Upper lobe of right lung (tissue), 1 donor: Measurements from ENCODE around the gene ZNG1A. TPM values are rescaled to one million over a fixed set of nuclear protein-coding genes. Genes with fewer than 3 reads are reported as not detected.
"Not testable (repeated sequence)": the region's sequence is repeated elsewhere in the genome, so short reads cannot be mapped to it uniquely, and the experiment has no call there.

Experiments used
- ATAC-seq: fragments of 200-7000 bp; cut with Tn5 transposase; one replicate; pipeline ENCODE4 v1.9.1; 2020; ENCODE audit warnings: mild to moderate bottlenecking, moderate library complexity
- DNase-seq: peaks from one replicate; pipeline ENCODE4 v3.0.0-alpha.2; 2020
- H3K27ac ChIP-seq: fragments of 200-600 bp; one replicate; pipeline ENCODE4 v1.8.0; 2022
- H3K27me3 ChIP-seq: fragments of 200-600 bp; one replicate; pipeline ENCODE4 v1.8.0; 2022; ENCODE audit warnings: mild to moderate bottlenecking
- H3K36me3 ChIP-seq: fragments of 200-600 bp; one replicate; pipeline ENCODE4 v1.8.0; 2022
- H3K4me1 ChIP-seq: fragments of 200-600 bp; one replicate; pipeline ENCODE4 v1.8.0; 2022
- H3K4me3 ChIP-seq: fragments of 200-600 bp; one replicate; pipeline ENCODE4 v1.8.0; 2022; ENCODE audit warnings: mild to moderate bottlenecking
- H3K9me3 ChIP-seq: fragments of 200-600 bp; one replicate; pipeline ENCODE4 v1.8.0; 2022
- intact Hi-C: fragments of 100-400 bp; cut with DNase I; formaldehyde crosslinking; loops from one replicate; pipeline ENCODE4 v1.11.0; 2022
- total RNA-seq: library from RNA; stranded (reverse); fragmentation: NEBNext Ultra II Directional; extraction: Animal tissue kit (Norgen Biotek cat#: 25700); gene quantifications from one replicate; pipeline ENCODE4 v1.2.1, GENCODE V29; 2021
- TF ChIP-seq, protein P1 (sequence below): fragments of 200-600 bp; IDR thresholded peaks from one replicate; pipeline ENCODE4 v1.8.0; 2022; ENCODE audit warnings: antibody characterized with exemption
- donor health status: DM: no; HTN: yes; CAD: no; lungs with severe emphysema.

The ZNG1A gene
- total RNA-seq, 1 donor from 2014 or later, result 24.7 TPM

DNA sequence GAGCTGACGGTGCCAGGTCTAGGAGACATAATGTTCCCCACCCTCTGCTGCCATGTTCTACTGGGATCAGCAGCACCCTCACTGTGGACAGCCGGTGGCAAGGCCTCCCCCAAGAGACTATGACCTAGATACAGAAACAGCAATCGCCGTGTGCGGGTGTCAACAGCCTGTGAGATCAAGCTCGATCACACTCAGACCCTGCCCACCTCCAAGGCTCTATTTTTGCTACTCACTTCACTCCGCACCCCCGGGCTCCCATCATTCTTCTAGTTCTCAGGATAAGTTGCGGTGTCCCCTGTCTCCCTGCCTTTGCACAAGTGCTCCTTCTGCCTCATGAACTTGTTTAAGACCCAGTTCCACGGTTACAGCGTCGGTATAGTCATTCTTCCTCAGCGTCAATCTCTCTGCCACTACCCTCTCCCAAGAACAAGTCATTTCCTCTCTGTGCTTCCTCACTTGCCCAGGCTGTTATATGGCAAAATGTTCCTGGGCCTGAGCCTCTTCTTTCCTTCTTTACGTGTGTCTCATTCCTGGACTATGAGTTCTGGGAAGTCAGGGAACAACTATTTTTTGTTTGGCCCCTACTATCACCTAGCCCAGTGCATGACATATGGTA lies 30.4 kb upstream of the ZNG1A start:
- ATAC-seq (peak; percentile 50), DNase-seq (no peak)
- Histone ChIP-seq H3K4me1 (peaks cover 15% of the 10 kb centered on the region), H3K27ac (no peak overlapping the region), H3K9me3 (no peaks in the 10 kb centered on the region), H3K4me3 (no peak overlapping the region), H3K36me3 (no peaks in the 10 kb centered on the region), H3K27me3 (no peaks in the 10 kb centered on the region)
- intact Hi-C loops, result no loop called here
- TF ChIP-seq, protein P1, sequence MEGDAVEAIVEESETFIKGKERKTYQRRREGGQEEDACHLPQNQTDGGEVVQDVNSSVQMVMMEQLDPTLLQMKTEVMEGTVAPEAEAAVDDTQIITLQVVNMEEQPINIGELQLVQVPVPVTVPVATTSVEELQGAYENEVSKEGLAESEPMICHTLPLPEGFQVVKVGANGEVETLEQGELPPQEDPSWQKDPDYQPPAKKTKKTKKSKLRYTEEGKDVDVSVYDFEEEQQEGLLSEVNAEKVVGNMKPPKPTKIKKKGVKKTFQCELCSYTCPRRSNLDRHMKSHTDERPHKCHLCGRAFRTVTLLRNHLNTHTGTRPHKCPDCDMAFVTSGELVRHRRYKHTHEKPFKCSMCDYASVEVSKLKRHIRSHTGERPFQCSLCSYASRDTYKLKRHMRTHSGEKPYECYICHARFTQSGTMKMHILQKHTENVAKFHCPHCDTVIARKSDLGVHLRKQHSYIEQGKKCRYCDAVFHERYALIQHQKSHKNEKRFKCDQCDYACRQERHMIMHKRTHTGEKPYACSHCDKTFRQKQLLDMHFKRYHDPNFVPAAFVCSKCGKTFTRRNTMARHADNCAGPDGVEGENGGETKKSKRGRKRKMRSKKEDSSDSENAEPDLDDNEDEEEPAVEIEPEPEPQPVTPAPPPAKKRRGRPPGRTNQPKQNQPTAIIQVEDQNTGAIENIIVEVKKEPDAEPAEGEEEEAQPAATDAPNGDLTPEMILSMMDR, result no peak

DNA sequence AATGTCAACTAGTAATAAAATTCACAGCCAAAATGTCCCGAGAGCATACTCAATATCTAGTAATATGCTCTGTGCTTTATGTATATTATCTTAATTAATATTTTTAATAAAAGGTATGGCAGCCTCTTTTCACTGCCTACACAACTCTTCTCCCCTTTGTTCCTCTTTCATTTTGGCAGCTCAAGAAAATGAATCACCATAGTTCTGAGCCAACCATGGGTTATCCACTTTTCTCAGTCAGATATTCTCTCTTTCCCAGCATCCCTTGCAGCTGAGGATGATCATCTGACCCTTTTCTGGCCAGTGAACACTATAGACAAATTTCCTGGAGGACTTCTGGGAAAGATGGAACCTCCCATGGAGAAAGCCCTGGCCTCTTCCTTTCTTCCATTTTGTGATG lies 27.6 kb upstream of the ZNG1A start:
- no peaks in the 10 kb centered on the region for H3K9me3 ChIP-seq
- TF ChIP-seq, protein P1, result no peak
- peaks cover 4% of the 10 kb centered on the region for H3K4me1 ChIP-seq
- no peaks in the 10 kb centered on the region for H3K27me3 ChIP-seq
- ATAC-seq (no peak), DNase-seq (no peak)
- no peak overlapping the region for H3K27ac ChIP-seq
- no peaks in the 10 kb centered on the region for H3K36me3 ChIP-seq
- intact Hi-C loops, result no loop called here
- no peak overlapping the region for H3K4me3 ChIP-seq

DNA sequence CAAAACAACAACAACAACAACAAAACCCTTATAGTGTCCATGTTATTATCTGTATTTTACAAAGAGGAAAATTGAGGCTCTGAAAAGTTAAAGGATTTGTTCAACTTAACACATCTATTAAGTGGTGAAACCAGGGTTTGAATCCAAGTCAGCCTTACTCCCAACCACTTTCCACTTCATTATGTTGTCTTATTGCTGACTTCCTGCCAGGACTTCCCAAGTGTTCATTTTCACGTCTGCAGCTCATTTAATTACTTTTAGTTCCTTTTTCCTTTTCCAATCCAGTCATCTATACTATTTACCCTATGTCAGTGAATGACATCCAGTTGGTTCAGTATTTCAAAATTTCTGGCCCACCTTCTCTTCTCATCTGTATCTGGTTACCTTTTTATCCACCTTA lies 20.7 kb upstream of the ZNG1A start:
- H3K9me3 ChIP-seq, H3K4me1 ChIP-seq, intact Hi-C loops, H3K27ac ChIP-seq, H3K4me3 ChIP-seq, H3K36me3 ChIP-seq, ATAC-seq, H3K27me3 ChIP-seq, DNase-seq: not testable (repeated sequence)

DNA sequence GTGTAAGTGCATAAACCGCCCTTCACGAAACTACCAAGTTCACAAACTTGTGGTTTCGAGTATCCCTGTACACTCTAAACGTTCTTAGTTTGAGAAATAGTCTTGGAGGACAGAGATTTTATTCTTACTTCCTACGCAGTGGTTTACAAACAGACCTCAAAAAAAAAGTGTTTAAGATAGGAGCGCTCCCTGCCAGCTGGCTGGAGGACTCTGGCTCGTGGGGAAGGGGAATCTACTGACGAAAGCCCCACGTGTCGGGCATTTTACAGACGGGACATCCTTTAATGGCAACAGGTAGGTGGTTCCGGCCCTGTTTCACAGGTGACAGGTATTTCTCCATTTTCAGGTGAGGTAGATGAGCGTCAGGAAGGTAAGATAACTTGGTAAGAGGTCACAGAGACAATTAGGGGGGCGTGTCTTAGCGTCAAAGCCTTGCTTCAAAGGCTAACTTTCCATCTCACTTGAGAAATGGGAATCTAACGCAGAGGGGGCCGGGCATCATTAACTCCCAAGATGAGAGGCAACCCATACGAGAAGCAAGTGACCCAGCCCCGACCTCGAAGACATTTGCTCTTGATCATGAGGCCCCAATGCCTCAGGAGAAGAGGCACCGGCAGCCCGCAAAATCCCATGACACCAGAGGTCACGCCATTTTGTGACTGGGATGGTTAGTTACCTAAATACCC lies 573 bp downstream of the ZNG1A start:
- H3K4me1 ChIP-seq, DNase-seq, H3K36me3 ChIP-seq, H3K4me3 ChIP-seq, H3K27ac ChIP-seq, H3K9me3 ChIP-seq, intact Hi-C loops, H3K27me3 ChIP-seq, ATAC-seq: not testable (repeated sequence)

DNA sequence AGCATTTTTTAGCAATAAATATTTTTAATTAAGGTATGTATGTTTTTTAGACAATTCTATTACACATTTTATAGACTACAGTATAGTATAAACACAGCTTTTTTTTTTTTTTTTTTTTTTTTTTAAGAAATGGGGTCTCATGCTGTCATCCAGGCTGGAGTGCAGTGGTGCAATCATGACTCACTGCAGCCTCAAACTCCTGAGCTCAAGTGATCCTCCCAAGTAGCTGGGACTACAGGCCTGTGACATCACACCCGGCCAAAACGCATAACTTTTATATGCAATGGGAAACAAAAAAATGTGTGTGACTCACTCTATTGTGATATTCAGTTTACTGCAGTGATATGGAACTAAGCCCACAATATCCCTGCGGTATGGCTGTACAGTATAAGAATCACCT lies 9.1 kb downstream of the ZNG1A start:
- H3K27me3 ChIP-seq, H3K9me3 ChIP-seq, H3K4me1 ChIP-seq, H3K36me3 ChIP-seq, H3K4me3 ChIP-seq, H3K27ac ChIP-seq, DNase-seq, ATAC-seq, intact Hi-C loops: not testable (repeated sequence)

DNA sequence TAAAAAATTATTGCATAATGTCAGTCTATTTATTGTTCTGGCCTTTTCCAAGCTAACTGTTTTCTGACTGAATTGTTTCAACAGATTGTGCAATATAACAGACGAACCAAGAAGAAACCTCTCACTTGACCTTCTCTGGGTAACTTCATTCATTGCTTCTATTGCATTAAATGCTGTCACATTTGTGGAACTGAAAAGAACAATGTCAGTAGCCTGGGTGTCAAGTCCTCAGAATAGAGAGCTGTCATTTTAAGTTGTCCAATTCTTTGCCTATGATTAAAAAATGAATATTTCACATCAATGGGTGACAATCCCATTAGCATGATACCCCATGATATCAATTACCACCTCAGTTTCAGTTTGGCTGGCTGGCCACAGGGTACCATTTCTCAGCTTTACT lies 19.0 kb downstream of the ZNG1A start:
- H3K4me3 ChIP-seq, H3K27me3 ChIP-seq, ATAC-seq, H3K4me1 ChIP-seq, H3K9me3 ChIP-seq, H3K36me3 ChIP-seq, DNase-seq, H3K27ac ChIP-seq, intact Hi-C loops: not testable (repeated sequence)

DNA sequence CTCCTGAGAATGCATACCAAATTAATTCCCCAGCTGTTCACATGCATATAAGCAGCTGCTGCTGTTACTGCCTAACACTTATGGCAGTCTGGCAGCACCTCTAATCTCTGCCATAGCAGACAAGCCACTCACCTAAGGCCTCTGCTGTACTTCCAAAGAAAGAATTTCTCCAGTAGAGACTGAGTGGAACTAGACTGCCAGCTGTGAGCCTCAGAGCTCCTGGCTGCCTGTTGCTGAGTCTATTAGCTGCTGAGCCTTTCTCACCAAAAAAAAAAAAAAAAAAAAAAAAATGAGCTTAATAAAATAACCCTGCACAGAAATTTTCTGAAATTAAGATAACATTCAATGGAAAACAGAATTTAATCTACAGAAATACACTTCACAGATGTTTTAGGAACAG lies 27.7 kb downstream of the ZNG1A start:
- H3K4me1 ChIP-seq, H3K27ac ChIP-seq, H3K9me3 ChIP-seq, ATAC-seq, DNase-seq, intact Hi-C loops, H3K36me3 ChIP-seq, H3K4me3 ChIP-seq, H3K27me3 ChIP-seq: not testable (repeated sequence)

DNA sequence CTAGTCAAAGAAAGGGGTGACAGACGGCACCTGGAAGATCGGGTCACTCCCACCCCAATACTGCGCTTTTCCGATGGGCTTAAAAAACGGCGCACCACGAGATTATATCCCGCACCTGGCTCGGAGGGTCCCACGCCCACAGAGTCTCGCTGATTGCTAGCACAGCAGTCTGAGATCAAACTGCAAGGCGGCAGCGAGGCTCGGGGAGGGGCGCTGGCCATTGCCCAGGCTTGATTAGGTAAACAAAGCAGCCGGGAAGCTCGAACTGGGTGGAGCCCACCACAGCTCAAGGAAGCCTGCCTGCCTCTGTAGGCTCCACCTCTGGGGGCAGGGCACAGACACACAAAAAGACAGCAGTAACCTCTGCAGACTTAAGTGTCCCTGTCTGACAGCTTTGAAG lies 39.0 kb downstream of the ZNG1A start:
- H3K4me3 ChIP-seq, ATAC-seq, H3K36me3 ChIP-seq, H3K4me1 ChIP-seq, H3K27ac ChIP-seq, H3K27me3 ChIP-seq, DNase-seq, intact Hi-C loops, H3K9me3 ChIP-seq: not testable (repeated sequence)

DNA sequence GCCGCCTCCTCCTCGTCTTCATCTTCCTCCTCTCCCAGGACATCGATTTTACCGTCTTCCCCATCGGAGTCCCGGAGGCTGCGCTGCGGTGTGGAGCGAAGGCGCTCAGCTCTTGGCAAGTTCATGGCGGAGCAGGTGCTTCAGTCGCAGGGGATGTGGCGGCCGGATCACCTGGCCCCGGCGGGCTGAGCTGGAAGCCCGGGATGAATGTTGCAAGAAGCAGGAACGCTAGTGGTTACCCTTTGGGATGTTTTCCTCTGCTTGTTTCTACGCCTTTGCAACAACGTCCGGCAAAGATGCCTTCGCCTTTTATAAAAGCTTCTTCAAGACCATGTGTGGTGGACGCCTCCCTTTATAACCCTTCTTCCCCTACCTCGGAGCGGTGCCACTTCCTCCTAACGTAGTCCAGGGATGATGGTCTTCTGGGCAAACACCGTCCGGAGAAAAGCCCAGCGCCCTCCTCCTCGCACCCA lies 60.8 kb downstream of the ZNG1A start, which contains the start of gene FOXD4:
TSS of gene FOXD4 (minus strand) at position 423 of the 473 bp plus-strand sequence. CDS start at position 125, 298 bp downstream.
- ATAC-seq, H3K36me3 ChIP-seq, H3K27ac ChIP-seq, DNase-seq, intact Hi-C loops, H3K4me3 ChIP-seq, H3K9me3 ChIP-seq: not testable (repeated sequence)
- Histone ChIP-seq H3K4me1 (peaks cover 10% of the 10 kb centered on the region), H3K27me3 (peaks cover 33% of the 10 kb centered on the region)

DNA sequence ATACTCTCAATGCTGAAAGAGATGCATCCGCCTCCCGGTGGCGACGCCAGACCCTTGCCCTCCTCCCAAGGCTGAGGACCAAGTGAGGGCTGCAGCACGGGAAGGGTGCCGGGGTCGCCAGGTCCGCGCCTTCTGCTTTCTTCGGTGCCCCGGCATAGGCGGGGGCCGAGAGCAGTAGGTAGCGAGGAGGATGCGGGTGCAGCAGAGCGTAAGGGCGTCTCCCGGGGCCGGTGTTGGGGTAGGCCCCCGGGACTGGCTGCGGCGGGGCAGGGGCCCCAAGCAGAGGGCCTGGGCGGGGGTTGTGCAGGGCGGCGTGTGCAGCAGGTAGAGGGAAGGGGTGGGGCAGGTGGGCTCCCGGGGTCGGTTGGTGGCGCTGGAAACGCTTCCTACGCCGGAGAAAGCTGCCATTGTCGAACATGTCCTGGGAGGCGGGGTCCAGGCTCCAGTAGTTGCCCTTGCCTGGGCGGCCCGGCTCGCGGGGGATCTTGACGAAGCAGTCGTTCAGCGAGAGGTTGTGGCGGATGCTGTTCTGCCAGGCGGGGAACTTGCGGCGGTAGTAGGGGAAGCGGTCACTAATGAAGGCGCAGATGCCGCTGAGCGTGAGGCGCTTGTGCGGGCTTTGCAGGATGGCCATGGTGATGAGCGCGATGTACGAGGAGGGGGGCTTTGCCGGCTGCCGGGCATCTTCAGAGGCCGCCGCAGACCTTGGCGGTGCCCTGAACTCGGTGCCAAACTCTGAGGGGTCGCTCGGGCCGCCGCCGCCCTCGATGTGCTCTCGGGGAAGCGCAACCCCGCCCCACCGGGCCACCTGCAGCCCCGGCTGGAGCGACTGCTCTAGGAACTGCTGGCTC lies 61.5 kb downstream of the ZNG1A start:
- ATAC-seq, DNase-seq, H3K36me3 ChIP-seq, H3K27ac ChIP-seq, intact Hi-C loops, H3K9me3 ChIP-seq, H3K4me3 ChIP-seq: not testable (repeated sequence)
- Histone ChIP-seq H3K27me3 (peaks cover 39% of the 10 kb centered on the region), H3K4me1 (peaks cover 10% of the 10 kb centered on the region)

DNA sequence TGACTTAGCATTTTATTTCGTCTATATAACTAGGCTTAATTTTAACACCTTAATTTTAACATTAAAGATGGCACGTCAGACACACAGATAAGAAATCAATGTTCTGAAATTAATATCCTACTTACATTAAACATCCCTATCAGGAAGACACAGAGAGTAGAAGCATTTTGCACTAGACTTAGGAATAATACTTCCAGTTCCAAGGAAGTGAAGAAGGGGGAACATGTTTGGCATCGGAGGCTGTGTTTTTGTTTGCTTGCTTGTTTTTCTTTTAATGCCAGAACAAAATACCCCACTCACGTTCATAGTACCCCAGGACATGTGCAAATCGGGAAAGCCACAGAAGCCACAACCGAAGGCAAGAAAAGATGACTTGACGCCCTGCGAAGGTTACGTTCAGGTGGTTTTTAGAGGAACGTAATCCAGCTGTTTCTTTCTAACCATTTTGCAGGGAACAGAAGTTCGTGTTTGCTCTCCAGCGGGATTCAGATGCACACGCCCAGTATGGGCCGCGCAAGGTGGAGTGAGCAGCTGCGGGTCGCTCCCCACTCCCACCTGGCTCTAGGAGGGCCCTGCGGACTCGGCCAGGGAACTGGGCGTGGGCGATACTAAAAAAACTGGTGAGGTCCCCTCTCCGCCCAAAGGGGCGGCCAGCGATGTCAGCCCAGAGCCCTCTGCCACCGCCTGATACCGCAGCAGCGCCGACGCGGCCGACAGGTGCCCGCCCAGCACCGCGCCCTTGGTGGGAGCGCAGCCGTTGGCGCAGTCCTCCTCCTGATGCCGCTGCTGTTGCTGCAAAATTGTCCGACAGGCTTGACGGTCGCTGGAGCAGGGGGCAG lies 62.4 kb downstream of the ZNG1A start:
- ATAC-seq, intact Hi-C loops, H3K4me3 ChIP-seq, H3K36me3 ChIP-seq, H3K27ac ChIP-seq, DNase-seq, H3K9me3 ChIP-seq: not testable (repeated sequence)
- Histone ChIP-seq H3K27me3 (peaks cover 46% of the 10 kb centered on the region), H3K4me1 (peaks cover 10% of the 10 kb centered on the region)
